Measurements from ENCODE around the gene SERPINB7. TPM values are rescaled to one million over a fixed set of nuclear protein-coding genes. Genes with fewer than 3 reads are reported as not detected.
A peak's percentile ranks its signal among the peaks of the same experiment; 100 is the strongest.

The SERPINB7 gene
- total RNA-seq, 1 donor = not detected

GRCh38 chr18:63837590-63837989 is 62.4 kb downstream of the SERPINB7 start:
- DNase-seq (ENCODE audit: low read depth in 2 of 3, low spot score in 2 of 3) = no peak

GRCh38 chr18:63843008-63843407 is 67.8 kb downstream of the SERPINB7 start:
- DNase-seq (ENCODE audit: low read depth in 2 of 3, low spot score in 2 of 3) = no peak

GRCh38 chr18:63844254-63844653 is 69.0 kb downstream of the SERPINB7 start:
- DNase-seq (ENCODE audit: low read depth in 2 of 3, low spot score in 2 of 3) = peak in 2 of 3 donors; percentile 36 to 69

- DNase-seq (ENCODE audit: low read depth in 2 of 3, low spot score in 2 of 3) = peak in 2 of 3 donors; percentile 62 to 86
Measured at GRCh38 chr18:63848159-63848558, 72.9 kb downstream of the SERPINB7 start.

GRCh38 chr18:63850020-63850419 is 74.8 kb downstream of the SERPINB7 start:
- DNase-seq (ENCODE audit: low read depth in 2 of 3, low spot score in 2 of 3) = peak in 2 of 3 donors; percentile 19 to 48

- no peak for DNase-seq (ENCODE audit: low read depth in 2 of 3, low spot score in 2 of 3)
Measured at GRCh38 chr18:63850636-63851035, 75.4 kb downstream of the SERPINB7 start.

Other genes with a start within 250 kb of the SERPINB7 start
- gene SERPINB12, start 233.0 kb upstream of the SERPINB7 start, total RNA-seq = not detected
- not detected for gene SERPINB13, start 188.1 kb upstream of the SERPINB7 start, total RNA-seq
- not detected for gene SERPINB4, start 131.2 kb upstream of the SERPINB7 start, total RNA-seq
- gene SERPINB3, start 113.5 kb upstream of the SERPINB7 start, total RNA-seq = not detected
- not detected for gene SERPINB11, start 72.5 kb upstream of the SERPINB7 start, total RNA-seq
- gene SERPINB2, start 112.3 kb downstream of the SERPINB7 start, total RNA-seq = 0.27 TPM
- 0.27 TPM for gene SERPINB10, start 132.5 kb downstream of the SERPINB7 start, total RNA-seq
- not detected for gene HMSD, start 173.9 kb downstream of the SERPINB7 start, total RNA-seq
- gene SERPINB8, start 194.7 kb downstream of the SERPINB7 start, total RNA-seq = 3.8 TPM